GM12875 (cell line): ENCODE measurements around the gene ZNF677.
A peak's percentile ranks its signal among the peaks of the same experiment; 100 is the strongest.
"Not testable (repeated sequence)": the region's sequence is repeated elsewhere in the genome, so short reads cannot be mapped to it uniquely, and the experiment has no call there.

Experiments
- H3K4me3 ChIP-seq: one replicate; pipeline ENCODE4 v1.5.1; 2011; ENCODE audit warnings: low read depth, low read length, control low read depth
- TF ChIP-seq, protein P1 (sequence below): IDR thresholded peaks from 2 replicates; pipeline ENCODE4 v1.5.1; 2011; ENCODE audit warnings: low read depth, mild to moderate bottlenecking, control low read depth, inconsistent platforms, low read length, moderate library complexity, borderline replicate concordance; ENCODE audit not compliant: insufficient read depth

ZNF677 gene

DNA sequence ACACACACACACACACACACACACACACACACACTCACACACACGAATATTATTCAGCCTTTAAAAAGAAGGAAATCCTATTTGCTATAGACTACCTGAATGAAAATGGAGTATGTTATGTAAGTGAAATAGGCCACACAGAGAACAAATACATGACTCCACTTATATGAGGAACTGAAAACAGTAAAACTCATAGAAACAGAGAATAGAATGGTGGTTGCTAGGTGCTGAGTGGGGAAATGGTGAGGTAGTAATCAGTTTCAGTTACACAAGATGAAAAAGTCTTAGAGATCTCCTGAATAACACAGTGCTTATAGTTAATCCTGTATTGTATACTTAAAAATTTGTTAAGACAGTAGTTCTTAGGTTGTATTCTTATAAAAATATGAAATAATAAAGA, 8.2 kb downstream of the ZNF677 start:
- TF ChIP-seq, protein P1, sequence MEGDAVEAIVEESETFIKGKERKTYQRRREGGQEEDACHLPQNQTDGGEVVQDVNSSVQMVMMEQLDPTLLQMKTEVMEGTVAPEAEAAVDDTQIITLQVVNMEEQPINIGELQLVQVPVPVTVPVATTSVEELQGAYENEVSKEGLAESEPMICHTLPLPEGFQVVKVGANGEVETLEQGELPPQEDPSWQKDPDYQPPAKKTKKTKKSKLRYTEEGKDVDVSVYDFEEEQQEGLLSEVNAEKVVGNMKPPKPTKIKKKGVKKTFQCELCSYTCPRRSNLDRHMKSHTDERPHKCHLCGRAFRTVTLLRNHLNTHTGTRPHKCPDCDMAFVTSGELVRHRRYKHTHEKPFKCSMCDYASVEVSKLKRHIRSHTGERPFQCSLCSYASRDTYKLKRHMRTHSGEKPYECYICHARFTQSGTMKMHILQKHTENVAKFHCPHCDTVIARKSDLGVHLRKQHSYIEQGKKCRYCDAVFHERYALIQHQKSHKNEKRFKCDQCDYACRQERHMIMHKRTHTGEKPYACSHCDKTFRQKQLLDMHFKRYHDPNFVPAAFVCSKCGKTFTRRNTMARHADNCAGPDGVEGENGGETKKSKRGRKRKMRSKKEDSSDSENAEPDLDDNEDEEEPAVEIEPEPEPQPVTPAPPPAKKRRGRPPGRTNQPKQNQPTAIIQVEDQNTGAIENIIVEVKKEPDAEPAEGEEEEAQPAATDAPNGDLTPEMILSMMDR, result no peak
- H3K4me3 ChIP-seq, result no peak overlapping the region

DNA sequence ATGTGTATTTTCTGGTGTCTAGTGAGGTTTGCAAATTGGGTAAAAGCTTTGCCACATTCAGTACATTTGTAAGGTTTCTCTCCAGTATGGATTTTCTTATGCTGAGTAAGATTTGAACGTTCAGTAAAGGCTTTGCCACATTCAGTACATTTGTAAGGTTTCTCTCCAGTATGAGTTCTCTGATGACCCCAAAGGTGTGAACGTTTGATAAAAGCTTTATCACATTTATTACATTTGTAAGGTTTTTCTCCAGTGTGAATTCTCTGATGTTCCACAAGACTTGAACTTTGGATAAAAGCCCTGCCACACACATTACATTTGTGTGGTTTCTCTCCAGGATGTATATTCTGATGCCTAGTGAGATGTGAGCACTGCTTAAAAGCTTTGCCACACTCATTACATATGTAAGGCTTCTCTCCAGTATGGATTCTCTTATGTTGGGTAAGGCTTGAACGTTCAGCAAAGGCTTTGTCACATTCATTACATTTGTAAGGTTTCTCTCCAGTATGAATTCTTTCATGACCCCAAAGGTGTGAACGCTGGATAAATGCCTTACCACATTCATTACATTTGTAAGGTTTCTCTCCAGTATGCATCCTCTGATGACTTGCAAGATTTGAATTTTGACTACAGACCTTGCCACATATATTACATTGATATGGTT, 17.4 kb downstream of the ZNF677 start:
- TF ChIP-seq, protein P1, result no peak
- no peak overlapping the region for H3K4me3 ChIP-seq

DNA sequence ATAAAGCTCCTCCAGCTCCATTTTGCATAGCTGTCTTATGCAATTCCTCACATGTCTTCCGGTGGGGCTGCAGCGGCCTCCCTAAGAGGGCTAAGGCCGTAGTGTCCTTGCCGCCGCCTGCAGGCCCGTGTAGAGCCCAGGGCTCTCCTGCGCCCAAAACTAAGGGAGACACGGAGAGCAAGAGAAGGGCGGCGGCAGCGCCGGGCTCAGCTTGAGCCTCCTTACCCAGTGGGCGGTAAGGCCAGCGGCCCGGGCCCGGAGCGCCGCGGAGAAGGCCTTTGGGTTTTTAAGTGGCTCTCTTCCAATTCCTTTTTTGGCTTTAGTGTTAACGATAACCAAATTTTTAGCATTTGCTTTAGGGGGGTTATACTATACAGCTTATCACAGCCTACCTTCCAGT, 30.1 kb downstream of the ZNF677 start:
- TF ChIP-seq, protein P1, result no peak
- no peak overlapping the region for H3K4me3 ChIP-seq

DNA sequence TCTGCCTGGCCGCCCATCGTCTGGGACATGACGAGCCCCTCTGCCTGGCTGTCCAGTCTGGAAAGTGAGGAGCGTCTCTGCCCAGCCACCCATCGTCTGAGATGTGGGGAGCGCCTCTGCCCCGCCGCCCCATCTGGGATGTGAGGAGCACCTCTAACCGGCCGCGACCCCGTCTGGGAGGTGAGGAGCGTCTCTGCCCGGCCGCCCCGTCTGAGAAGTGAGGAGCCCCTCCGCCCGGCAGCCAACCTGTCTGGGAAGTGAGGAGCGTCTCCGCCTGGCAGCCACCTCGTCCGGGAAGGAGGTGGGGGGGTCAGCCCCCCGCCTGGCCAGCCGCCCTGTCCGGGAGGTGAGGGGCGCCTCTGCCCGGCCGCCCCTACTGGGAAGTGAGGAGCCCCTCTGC, 32.0 kb downstream of the ZNF677 start:
- not testable (repeated sequence) for H3K4me3 ChIP-seq

DNA sequence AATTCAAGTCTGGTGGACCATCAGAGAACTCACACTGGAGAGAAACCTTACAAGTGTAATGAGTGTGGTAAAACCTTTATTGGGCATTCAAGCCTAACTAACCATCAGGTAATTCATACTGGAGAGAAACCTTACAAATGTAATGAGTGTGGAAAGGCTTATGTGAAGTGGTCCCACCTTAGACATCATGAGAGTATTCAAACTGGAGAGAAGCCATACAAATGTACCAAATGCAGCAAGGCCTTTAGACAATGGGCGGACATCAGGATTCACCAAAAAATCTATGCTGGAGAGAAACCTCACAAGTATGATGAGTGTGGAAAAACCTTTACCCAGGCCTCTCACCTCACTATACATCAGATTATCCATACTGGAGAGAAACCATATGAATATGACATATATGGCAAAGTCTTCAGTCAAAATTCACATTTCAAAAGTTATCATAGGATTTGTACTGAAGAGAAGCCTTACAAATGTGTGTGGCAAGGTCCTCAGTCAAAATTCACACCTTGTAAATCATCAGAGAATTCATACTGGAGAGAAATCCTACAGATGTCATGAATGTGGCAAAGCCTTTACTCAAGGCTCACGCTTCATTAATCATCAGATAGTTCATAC, 41.9 kb downstream of the ZNF677 start:
- no peak overlapping the region for H3K4me3 ChIP-seq
- TF ChIP-seq, protein P1, result no peak

DNA sequence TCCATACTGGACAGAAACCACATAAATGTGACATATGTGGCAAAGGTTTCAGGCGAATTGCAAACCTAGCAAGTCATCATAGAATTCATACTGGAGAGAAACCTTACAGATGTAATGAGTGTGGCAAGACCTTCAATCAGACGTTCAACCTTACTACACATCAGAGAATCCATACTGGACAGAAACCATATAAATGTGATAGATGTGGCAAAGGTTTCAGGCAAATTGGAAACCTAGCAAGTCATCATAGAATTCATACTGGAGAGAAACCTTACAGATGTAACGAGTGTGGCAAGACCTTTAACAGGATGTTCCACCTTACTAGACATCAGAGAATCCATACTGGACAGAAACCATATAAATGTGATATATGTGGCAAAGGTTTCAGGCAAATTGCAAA, 43.1 kb downstream of the ZNF677 start:
- H3K4me3 ChIP-seq, result not testable (repeated sequence)

DNA sequence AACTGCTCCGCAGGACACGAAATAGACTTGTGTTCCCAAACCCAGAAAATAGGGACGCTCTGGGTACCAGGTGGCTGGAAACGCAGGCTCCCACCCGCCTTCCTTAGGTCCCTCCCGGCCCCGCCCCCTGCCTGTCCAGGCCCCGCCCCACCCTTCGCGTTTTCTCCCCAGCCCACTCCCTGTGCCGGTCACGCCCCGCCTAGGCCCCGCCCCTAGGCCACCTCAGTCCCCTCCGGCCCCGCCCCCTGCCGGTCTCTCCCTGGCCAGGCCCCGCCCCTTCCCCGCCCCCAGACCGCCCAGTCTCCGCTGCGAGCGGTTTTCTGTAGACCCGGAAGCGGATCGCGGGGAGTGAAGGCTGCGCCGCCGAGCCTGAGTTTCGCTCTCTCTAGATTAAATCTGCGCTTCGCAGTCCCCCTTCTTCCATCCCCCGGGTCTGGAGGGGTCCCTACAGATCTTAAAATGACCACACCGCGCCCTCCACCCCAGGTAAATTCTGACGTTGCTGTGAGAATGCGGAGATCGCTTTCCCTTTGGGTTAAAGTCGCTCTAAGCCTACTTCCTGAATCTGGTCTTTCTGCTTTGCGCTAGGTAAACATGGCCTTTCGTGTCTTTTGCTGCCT, 57.8 kb downstream of the ZNF677 start:
- TF ChIP-seq, protein P1, result no peak
- peak overlapping the region; percentile 59 for H3K4me3 ChIP-seq

DNA sequence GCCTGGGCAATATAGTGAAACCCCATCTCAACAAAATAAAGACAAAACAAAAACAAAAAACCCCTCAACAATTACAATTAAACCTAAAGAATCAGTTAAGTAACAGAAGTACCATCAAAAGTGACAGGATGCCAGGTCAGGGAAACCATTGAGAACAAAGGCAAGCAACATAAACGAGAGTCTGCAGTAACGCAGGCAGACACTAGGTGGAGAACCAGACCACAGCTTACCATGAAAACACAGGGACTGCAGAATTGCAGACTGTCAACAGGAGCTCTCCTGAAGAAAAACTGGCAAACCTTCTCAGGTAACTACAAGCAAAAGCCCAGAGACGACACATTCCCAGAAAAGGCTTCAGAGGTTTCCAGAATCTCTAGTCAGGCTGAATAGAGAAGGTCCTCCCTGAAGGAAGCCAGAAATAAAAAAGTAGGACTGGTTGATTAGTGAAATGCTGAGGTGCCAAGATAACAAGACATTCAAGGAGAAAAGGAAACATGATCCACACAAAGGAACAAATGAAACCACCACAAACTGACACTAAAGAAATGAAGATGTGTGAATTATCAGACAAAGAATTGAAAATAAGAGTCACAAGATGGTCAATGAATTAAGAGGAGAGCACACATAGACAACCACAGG, 59.3 kb downstream of the ZNF677 start:
- H3K4me3 ChIP-seq, result no peak overlapping the region
- TF ChIP-seq, protein P1, result peak; percentile 70; the same call in 1 of the 2 replicates
